T-helper 2 cell treated with Interferon-gamma antibody and Interleukin-4, amounts not matched to agents 5 μg/mL and 100 μg/mL, for 36 hours (primary cell): ENCODE results near the gene OLFM1.
"Not testable (repeated sequence)": the region's sequence is repeated elsewhere in the genome, so short reads cannot be mapped to it uniquely, and the experiment has no call there.

Experiments used
- DNase-seq: peaks from one replicate; pipeline ENCODE4 v3.0.0; 2021; ENCODE audit warnings: low spot score
- H3K27ac Mint-ChIP-seq: one replicate; pipeline ENCODE4 v1.8.0; 2021; ENCODE audit warnings: mild to moderate bottlenecking, mixed read lengths
- H3K27me3 Mint-ChIP-seq: one replicate; pipeline ENCODE4 v1.8.0; 2021; ENCODE audit warnings: low read depth, mixed read lengths
- H3K36me3 Mint-ChIP-seq: one replicate; pipeline ENCODE4 v1.8.0; 2021; ENCODE audit warnings: low read depth, mixed read lengths
- H3K4me1 Mint-ChIP-seq: one replicate; pipeline ENCODE4 v1.8.0; 2021; ENCODE audit warnings: low read depth, mixed read lengths
- H3K4me3 Mint-ChIP-seq: one replicate; pipeline ENCODE4 v1.8.0; 2022; ENCODE audit warnings: mild to moderate bottlenecking, moderate library complexity, mixed read lengths
- H3K9me3 Mint-ChIP-seq: one replicate; pipeline ENCODE4 v1.8.0; 2021; ENCODE audit warnings: mixed read lengths

Gene OLFM1

GRCh38 chr9:135049460-135049859, 38.0 kb upstream of the OLFM1 start:
- Mint-ChIP-seq H3K4me1 (no peaks in the 10 kb centered on the region), H3K9me3 (no peaks in the 10 kb centered on the region), H3K4me3 (no peak overlapping the region), H3K36me3 (no peaks in the 10 kb centered on the region), H3K27ac (no peak overlapping the region), H3K27me3 (no peaks in the 10 kb centered on the region)
- DNase-seq = no peak

- H3K27me3 Mint-ChIP-seq = no peaks in the 10 kb centered on the region
- no peaks in the 10 kb centered on the region for H3K36me3 Mint-ChIP-seq
- no peaks in the 10 kb centered on the region for H3K9me3 Mint-ChIP-seq
- DNase-seq = no peak
- no peak overlapping the region for H3K27ac Mint-ChIP-seq
- no peak overlapping the region for H3K4me3 Mint-ChIP-seq
- H3K4me1 Mint-ChIP-seq = no peaks in the 10 kb centered on the region
These were observed 37.1 kb upstream of the OLFM1 start for GRCh38 chr9:135050072-135050990.

GRCh38 chr9:135051316-135052038, 36.0 kb upstream of the OLFM1 start:
- no peak for DNase-seq
- no peaks in the 10 kb centered on the region for H3K4me1 Mint-ChIP-seq
- H3K4me3 Mint-ChIP-seq = no peak overlapping the region
- no peaks in the 10 kb centered on the region for H3K9me3 Mint-ChIP-seq
- H3K27ac Mint-ChIP-seq = no peak overlapping the region
- no peaks in the 10 kb centered on the region for H3K27me3 Mint-ChIP-seq
- H3K36me3 Mint-ChIP-seq = no peaks in the 10 kb centered on the region

GRCh38 chr9:135053133-135053532, 34.3 kb upstream of the OLFM1 start:
- Mint-ChIP-seq H3K27ac (no peak overlapping the region), H3K4me3 (no peak overlapping the region), H3K4me1 (no peaks in the 10 kb centered on the region), H3K36me3 (no peaks in the 10 kb centered on the region), H3K9me3 (no peaks in the 10 kb centered on the region), H3K27me3 (peaks cover 4% of the 10 kb centered on the region)
- DNase-seq = no peak

- H3K4me3 Mint-ChIP-seq = no peak overlapping the region
- H3K4me1 Mint-ChIP-seq = no peaks in the 10 kb centered on the region
- no peak overlapping the region for H3K27ac Mint-ChIP-seq
- H3K36me3 Mint-ChIP-seq = no peaks in the 10 kb centered on the region
- no peaks in the 10 kb centered on the region for H3K9me3 Mint-ChIP-seq
- DNase-seq = no peak
- H3K27me3 Mint-ChIP-seq = peaks cover 6% of the 10 kb centered on the region
These were observed 32.3 kb upstream of the OLFM1 start for GRCh38 chr9:135055181-135055580.

GRCh38 chr9:135056541-135056940, 30.9 kb upstream of the OLFM1 start:
- peaks cover 6% of the 10 kb centered on the region for H3K27me3 Mint-ChIP-seq
- no peak overlapping the region for H3K4me3 Mint-ChIP-seq
- no peaks in the 10 kb centered on the region for H3K36me3 Mint-ChIP-seq
- no peaks in the 10 kb centered on the region for H3K4me1 Mint-ChIP-seq
- no peaks in the 10 kb centered on the region for H3K9me3 Mint-ChIP-seq
- no peak for DNase-seq
- H3K27ac Mint-ChIP-seq = no peak overlapping the region

GRCh38 chr9:135060461-135061116, 26.9 kb upstream of the OLFM1 start:
- H3K9me3 Mint-ChIP-seq = peaks cover 7% of the 10 kb centered on the region
- H3K27ac Mint-ChIP-seq = no peak overlapping the region
- H3K27me3 Mint-ChIP-seq = peaks cover 6% of the 10 kb centered on the region
- DNase-seq = no peak
- no peak overlapping the region for H3K4me3 Mint-ChIP-seq
- no peaks in the 10 kb centered on the region for H3K36me3 Mint-ChIP-seq
- no peaks in the 10 kb centered on the region for H3K4me1 Mint-ChIP-seq

- Mint-ChIP-seq H3K4me3 (no peak overlapping the region), H3K27ac (no peak overlapping the region), H3K9me3 (peaks cover 7% of the 10 kb centered on the region), H3K36me3 (no peaks in the 10 kb centered on the region), H3K27me3 (peaks cover 6% of the 10 kb centered on the region), H3K4me1 (no peaks in the 10 kb centered on the region)
- no peak for DNase-seq
These were observed 26.0 kb upstream of the OLFM1 start for GRCh38 chr9:135061441-135061840.

GRCh38 chr9:135062254-135062653, 25.2 kb upstream of the OLFM1 start:
- Mint-ChIP-seq H3K27me3 (peaks cover 2% of the 10 kb centered on the region), H3K4me1 (no peaks in the 10 kb centered on the region), H3K9me3 (peaks cover 7% of the 10 kb centered on the region), H3K27ac (no peak overlapping the region), H3K4me3 (no peak overlapping the region), H3K36me3 (no peaks in the 10 kb centered on the region)
- DNase-seq = no peak

GRCh38 chr9:135063466-135063865, 24.0 kb upstream of the OLFM1 start:
- H3K27me3 Mint-ChIP-seq, DNase-seq, H3K9me3 Mint-ChIP-seq, H3K4me3 Mint-ChIP-seq, H3K36me3 Mint-ChIP-seq, H3K4me1 Mint-ChIP-seq, H3K27ac Mint-ChIP-seq: not testable (repeated sequence)

- not testable (repeated sequence) for H3K27me3 Mint-ChIP-seq, H3K9me3 Mint-ChIP-seq, H3K36me3 Mint-ChIP-seq, H3K4me1 Mint-ChIP-seq, DNase-seq, H3K27ac Mint-ChIP-seq, H3K4me3 Mint-ChIP-seq
These were observed 23.6 kb upstream of the OLFM1 start for GRCh38 chr9:135063888-135064287.

GRCh38 chr9:135065151-135065550, 22.3 kb upstream of the OLFM1 start:
- no peaks in the 10 kb centered on the region for H3K4me1 Mint-ChIP-seq
- H3K4me3 Mint-ChIP-seq = no peak overlapping the region
- DNase-seq = no peak
- H3K27ac Mint-ChIP-seq = no peak overlapping the region
- no peaks in the 10 kb centered on the region for H3K36me3 Mint-ChIP-seq
- peaks cover 7% of the 10 kb centered on the region for H3K9me3 Mint-ChIP-seq
- H3K27me3 Mint-ChIP-seq = no peaks in the 10 kb centered on the region

- no peaks in the 10 kb centered on the region for H3K4me1 Mint-ChIP-seq
- H3K27ac Mint-ChIP-seq = no peak overlapping the region
- H3K27me3 Mint-ChIP-seq = no peaks in the 10 kb centered on the region
These were observed 21.7 kb upstream of the OLFM1 start for GRCh38 chr9:135065804-135066203.

GRCh38 chr9:135066291-135066690, 21.2 kb upstream of the OLFM1 start:
- Mint-ChIP-seq H3K27me3 (no peaks in the 10 kb centered on the region), H3K27ac (no peak overlapping the region), H3K4me3 (no peak overlapping the region), H3K9me3 (peaks cover 7% of the 10 kb centered on the region), H3K36me3 (no peaks in the 10 kb centered on the region), H3K4me1 (no peaks in the 10 kb centered on the region)
- no peak for DNase-seq

More at GRCh38 chr9:135065804-135066203, 21.7 kb upstream of the OLFM1 start:
- Mint-ChIP-seq H3K36me3 (no peaks in the 10 kb centered on the region), H3K9me3 (peaks cover 7% of the 10 kb centered on the region), H3K4me3 (no peak overlapping the region)
- DNase-seq = no peak
